Epithelial cell of prostate (primary cell): Measurements from ENCODE around the gene TMEM147.

Source experiments
- DNase-seq: peaks from one replicate; pipeline ENCODE4 v3.0.0-alpha.2; 2011; ENCODE audit warnings: low read depth, low spot score
- H3K27ac ChIP-seq: fragments of 450-650 bp; 2 replicates; pipeline ENCODE4 v1.5.1; 2017; ENCODE audit warnings: mild to moderate bottlenecking

TMEM147 gene

GRCh38 chr19:35518313-35518712 is 27.1 kb upstream of the TMEM147 start:
- DNase-seq = peak; percentile 68
- H3K27ac ChIP-seq = peak overlapping the region; percentile 86

- H3K27ac ChIP-seq = peak overlapping the region; percentile 86
- DNase-seq = peak; percentile 90
Observed at GRCh38 chr19:35519291-35519690, 26.1 kb upstream of the TMEM147 start.

- no peak for DNase-seq
- H3K27ac ChIP-seq = no peak overlapping the region
Observed at GRCh38 chr19:35521124-35521743, 24.2 kb upstream of the TMEM147 start.

GRCh38 chr19:35522745-35523327 is 22.6 kb upstream of the TMEM147 start:
- DNase-seq = no peak
- no peak overlapping the region for H3K27ac ChIP-seq

GRCh38 chr19:35524181-35524837 is 21.1 kb upstream of the TMEM147 start:
- no peak overlapping the region for H3K27ac ChIP-seq
- no peak for DNase-seq

- no peak for DNase-seq
- H3K27ac ChIP-seq = no peak overlapping the region
Observed at GRCh38 chr19:35525873-35526272, 19.6 kb upstream of the TMEM147 start.

GRCh38 chr19:35528218-35529038 is 17.0 kb upstream of the TMEM147 start, which contains the start of gene SBSN:
Gene SBSN, minus strand, starts transcription at chr19:35528311. Its CDS starts 30 bp downstream, at chr19:35528281.
- DNase-seq = peak; percentile 59
- peak within 1 kb of the TSS; percentile 35 for H3K27ac ChIP-seq

- DNase-seq = no peak
- peak overlapping the region; percentile 35 for H3K27ac ChIP-seq
Observed at GRCh38 chr19:35529241-35530218, 15.9 kb upstream of the TMEM147 start.

GRCh38 chr19:35531291-35531690 is 14.1 kb upstream of the TMEM147 start:
- peak overlapping the region; percentile 35 for H3K27ac ChIP-seq
- DNase-seq = no peak

GRCh38 chr19:35533201-35533821 is 12.1 kb upstream of the TMEM147 start, which contains the start of gene GAPDHS:
Gene GAPDHS, plus strand, starts transcription at chr19:35533456. Its CDS starts 72 bp downstream, at chr19:35533528.
- no peak within 1 kb of the TSS for H3K27ac ChIP-seq
- no peak for DNase-seq

GRCh38 chr19:35533822-35534392 is 11.5 kb upstream of the TMEM147 start:
- H3K27ac ChIP-seq = no peak overlapping the region

GRCh38 chr19:35534803-35535480 is 10.5 kb upstream of the TMEM147 start:
- DNase-seq = no peak

More at GRCh38 chr19:35533822-35534392, 11.5 kb upstream of the TMEM147 start:
- no peak for DNase-seq

GRCh38 chr19:35539314-35539713 is 6.1 kb upstream of the TMEM147 start:
- H3K27ac ChIP-seq = no peak overlapping the region
- no peak for DNase-seq

More at GRCh38 chr19:35534803-35535480, 10.5 kb upstream of the TMEM147 start:
- H3K27ac ChIP-seq = no peak overlapping the region

GRCh38 chr19:35539850-35540249 is 5.6 kb upstream of the TMEM147 start:
- DNase-seq = no peak
- no peak overlapping the region for H3K27ac ChIP-seq

GRCh38 chr19:35540356-35540927 is 5.0 kb upstream of the TMEM147 start:
- no peak overlapping the region for H3K27ac ChIP-seq
- no peak for DNase-seq

- no peak overlapping the region for H3K27ac ChIP-seq
- DNase-seq = no peak
Observed at GRCh38 chr19:35542209-35542608, 3.2 kb upstream of the TMEM147 start.

- H3K27ac ChIP-seq = no peak overlapping the region
- no peak for DNase-seq
Observed at GRCh38 chr19:35543280-35544109, 1.9 kb upstream of the TMEM147 start.
